T-helper 22 cell (primary cell): ENCODE measurements around the gene IL22RA1.

ENCODE experiments used
- DNase-seq: peaks from one replicate; pipeline ENCODE4 v3.0.0-alpha.2; 2020; ENCODE audit warnings: low read depth

The IL22RA1 gene

DNA sequence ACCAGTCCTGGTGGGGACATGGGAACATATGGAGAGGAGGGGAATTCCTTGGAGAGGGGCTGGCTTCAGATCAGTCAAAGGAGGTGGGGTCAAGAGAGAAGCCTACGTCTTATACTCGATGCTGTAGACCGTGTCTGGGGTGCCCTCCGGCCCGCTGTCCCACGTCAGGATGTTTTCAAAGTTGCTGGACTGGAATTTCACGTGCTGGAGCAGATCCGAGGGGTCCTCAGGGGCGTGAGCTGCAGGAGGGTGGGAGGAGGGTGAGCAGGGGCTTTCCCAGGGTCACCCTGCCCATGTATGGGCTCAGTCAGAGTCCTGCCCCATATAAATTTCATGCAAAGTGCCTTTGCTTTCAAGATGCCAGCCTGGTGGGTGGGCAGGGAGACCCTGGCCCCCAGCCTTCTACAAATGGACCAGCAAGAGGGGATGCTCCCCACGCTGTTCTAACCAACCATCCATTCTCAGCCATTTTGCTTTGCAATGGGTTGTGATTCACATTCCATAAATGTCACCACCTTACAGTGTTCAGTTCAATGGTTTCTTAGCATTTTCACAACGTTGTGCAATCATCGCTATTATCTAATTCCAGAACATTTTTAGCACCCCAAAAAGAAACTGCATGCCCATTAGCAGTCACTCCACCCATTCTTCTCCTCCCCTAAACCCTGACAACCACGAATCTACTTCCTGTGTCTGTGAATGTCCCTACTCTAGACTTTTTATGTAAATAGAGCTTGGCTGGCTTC lies 4.3 kb downstream of the IL22RA1 start:
- no peak for DNase-seq

DNA sequence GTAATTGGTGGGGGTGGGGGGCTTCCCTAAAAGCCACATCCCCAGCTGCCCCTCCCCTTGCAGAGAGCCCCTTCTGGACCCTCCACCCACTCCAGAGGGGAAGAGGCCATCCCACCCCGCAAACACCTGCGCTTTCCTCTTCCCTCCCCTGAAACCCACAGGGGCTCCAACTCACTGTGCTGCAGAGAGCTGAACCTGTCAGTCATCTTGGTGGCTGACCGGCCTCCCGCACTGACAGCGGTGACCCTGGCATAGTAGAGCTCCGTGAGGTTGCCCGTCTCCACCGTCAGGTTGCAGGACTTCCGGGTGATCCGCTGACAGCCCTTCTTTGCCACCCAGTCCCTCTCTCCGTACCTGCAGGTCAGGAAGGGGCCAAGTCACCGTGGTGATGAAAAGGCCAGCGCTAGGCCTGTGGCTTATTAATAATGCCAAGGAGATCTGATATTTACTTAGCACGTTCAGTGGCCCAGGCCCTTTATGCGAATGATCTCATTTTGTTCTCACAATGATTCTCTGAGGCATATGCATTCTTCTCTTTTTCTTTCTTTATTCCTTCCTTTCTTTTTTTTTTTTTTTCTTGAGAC lies 5.9 kb downstream of the IL22RA1 start:
- no peak for DNase-seq

DNA sequence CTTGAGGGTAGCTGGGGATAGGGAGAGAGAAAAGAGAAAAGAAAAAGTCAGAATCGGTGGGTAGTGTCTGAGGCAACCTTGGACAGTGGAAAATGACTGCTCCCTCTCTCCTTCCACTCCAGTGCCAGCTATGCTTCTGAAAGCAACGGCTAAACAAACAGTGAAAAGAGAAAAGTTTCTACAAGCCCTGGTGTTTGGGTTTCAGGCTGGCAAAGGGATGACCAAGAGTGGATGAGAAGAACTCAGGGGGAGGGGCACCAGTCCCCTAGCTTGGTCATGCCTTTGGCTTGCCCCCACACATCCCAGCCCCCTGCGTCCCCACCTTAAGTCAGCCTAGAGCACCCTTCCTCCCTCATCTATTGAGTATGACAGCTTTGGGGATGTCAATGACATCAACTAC lies 8.6 kb downstream of the IL22RA1 start:
- DNase-seq = no peak

DNA sequence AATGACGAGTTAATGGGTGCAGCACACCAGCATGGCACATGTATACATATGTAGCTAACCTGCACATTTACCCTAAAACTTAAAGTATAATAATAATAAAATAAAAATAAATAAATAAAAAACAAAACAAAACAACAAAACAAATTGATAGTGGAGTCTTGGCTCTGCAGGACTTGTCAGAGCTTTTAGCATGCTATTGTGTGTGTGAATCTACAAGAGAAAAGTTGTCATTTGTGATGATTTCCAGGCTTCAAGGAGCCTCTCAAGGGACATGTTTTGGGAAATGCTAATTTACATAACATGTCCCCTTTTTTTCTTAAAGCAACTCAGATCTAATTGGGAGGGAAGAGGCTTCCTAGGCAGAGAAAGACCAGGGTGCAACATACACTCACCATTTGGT lies 9.1 kb downstream of the IL22RA1 start:
- DNase-seq = no peak

DNA sequence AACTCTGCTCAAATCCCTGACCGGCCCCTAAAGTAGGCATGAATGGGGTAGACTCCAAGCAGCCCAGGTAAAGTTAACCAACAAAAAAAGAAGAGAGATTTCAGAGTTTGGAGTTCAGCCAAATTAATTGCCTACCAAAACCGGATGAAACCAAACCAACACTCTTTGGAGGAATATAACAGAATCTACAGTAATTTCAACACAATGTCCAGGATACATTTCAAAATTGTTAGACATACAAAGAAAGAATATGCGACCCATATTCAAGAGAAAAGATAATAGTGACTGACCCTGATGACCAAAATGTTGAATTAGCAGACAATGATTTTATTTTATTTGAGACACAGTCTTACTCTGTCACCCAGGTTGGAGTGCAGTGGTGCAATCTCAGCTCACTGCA lies 12.6 kb downstream of the IL22RA1 start:
- no peak for DNase-seq

DNA sequence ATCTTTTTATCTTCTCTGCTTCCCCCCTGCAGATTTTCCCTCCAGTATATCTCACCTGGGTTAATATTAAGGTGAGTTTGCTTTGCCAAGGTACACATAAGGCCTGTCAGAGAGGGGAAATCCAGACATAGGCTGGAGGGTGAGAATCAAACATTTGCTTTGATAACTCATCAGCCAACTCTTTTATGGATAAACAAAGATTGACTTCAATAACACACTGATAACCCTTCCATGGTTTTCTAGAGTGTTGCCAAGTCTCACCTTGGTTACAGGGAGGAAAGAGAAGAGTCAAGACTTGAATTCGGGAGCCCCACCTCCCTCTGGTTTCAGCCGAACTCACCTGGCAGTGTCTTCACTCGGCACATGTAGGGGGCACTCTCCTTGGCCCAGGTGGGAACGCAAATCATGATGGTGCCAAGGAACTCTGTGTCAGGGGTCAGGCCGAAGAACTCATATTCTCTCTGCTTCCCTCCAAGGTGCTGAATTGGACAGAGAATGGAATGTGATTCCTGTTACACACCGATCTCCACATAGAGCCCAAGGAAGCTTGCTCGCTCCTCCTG lies 15.1 kb downstream of the IL22RA1 start:
- no peak for DNase-seq

DNA sequence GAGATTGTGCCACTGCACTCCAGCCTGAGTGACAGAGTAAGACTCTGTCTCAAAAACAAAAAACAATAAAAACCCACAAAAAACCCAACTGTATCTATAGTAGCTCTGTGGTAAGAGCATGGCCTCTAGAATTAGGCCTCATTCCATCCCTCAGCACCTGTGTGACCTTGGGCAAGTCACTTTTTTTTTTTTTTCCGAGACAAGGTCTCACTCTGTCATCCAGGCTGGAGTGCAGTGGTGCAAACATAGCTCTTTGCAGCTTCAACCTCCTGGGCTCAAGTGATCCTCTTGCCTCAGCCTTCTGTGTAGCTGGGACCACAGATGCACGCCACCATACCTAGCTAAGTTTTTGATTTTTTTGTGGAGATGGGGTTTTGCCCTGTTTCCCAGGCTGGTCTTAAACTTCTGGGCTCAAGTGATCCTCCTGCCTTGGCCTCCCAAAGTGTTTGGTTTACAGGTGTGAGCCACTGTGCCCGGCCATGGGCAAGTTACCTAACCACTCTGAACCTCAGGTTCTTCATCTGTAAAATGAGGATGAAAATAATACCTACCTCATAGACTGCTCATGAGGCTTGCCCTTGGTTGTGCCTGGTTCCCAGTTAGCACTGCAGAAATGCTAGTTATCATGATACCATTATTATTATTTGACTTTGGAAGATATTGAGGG lies 15.7 kb downstream of the IL22RA1 start:
- DNase-seq = no peak

DNA sequence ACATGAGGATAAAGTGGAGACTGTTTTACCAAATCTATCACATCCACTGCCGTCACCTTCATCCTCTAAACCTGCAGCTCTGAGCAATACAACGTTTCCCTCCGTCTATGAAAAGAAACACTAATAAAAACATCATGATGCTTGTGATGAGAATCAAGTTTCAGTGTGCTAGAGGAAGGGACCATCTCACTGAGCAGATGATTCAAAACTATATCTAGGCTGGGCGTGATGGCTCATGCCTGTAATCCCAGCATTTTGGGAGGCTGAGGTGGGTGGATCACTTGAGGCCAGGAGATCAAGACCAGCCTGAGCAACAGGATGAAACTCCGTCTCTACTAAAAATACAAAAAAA lies 16.3 kb downstream of the IL22RA1 start:
- DNase-seq = no peak

DNA sequence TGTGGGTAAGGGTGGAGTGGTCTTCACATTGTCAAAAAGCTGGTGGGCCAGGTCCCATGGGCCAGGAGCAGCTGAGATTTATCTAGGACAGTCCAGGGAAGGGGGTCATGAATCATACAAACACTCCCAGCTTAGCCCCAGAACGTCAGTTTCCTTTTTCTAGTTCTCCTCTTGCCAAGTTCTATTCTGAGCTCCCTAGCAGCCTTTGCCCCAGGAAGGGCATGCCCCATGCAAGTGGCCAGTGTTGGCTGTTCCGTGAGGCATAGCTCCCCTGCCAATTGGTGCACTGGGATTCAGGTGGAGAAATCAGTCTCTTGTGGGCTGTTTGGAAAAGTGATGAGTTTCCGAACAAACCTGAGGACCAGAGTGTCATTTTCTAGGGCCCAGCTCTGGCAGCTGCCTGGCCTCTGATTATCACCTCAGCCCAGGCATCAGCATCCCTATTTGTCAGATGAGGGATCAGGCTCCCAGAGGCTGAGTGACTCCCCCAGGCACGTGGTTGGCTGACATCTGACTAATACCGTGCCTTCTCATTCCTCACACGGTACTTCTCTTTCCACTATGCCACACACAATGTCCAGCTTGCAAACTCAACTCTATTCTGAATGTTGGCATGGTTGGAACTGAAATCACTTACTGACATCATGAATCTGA lies 16.8 kb downstream of the IL22RA1 start:
- DNase-seq = no peak

DNA sequence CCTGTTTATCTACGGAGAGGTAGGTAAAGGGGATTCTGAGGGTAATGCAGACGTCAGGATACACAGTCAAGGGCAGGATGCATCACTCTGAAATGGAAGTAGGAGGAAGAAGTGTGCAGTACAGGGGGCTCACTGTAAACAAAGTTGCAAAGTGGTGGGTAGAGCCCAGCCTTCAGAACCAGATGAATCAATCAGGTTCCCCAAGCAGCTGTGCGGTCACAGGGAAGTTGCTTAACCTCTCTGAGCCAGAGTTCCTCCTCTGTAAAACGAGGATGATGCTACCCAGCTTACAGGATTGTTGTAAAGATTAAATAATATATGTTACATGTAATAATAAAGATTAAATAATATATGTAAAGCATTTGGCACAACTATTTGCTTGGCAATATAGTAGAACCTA lies 17.5 kb downstream of the IL22RA1 start:
- DNase-seq = no peak

DNA sequence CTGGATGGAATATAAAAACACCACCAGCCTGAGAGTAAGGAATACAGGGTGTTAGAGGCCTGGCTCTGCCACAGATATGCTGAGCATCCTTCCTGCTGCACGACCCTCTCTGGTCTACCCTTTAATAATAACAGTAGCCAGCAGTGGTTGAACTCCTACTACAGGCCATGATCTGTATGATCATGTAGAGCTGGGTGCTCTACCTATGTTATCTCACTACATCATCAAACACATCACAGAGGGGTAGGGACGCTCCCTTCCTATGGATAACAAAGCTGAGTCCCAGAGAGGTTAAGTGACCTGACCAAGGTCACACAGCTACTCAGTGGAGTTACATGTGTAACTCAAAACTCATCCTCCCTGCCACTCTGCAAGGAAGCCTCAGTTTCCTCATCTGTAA lies 18.0 kb downstream of the IL22RA1 start:
- no peak for DNase-seq

DNA sequence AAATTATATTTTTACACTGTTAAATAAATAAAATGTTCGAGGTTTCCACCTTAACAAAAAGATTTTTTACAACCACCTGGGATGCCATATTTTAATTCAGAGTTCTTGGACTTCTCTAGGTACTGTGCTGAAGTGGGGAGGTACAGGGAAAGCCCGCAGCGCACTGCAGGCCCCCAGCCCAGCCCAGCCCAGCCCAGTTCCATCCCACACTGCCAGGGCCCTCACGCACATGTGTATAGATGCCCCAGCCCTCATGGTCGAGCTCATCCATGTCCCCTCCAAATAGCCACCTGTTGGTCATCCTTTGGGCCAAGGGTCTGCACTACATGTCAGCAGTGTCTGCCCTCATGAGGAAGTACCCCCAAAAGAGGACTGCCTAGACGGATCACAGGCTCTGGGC lies 19.3 kb downstream of the IL22RA1 start:
- no peak for DNase-seq

DNA sequence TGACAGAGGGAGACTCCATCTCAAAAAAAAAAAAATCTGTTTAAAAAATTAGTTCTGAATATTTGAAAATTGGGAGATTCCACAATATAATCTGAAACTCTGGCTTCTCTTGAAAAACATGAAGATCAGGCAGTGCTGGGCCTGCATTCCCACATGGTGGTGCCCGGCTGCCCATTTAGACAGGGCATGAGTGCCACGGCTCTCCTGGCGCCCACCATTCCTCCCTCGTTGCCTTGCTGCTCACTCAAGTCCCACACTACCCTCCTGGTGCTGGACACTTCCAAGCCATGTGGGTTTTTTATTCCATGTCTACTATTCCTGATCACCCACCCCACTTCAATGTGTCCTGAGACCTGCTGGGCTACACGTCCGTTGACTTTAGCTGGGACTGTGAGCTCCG lies 20.2 kb downstream of the IL22RA1 start:
- no peak for DNase-seq

DNA sequence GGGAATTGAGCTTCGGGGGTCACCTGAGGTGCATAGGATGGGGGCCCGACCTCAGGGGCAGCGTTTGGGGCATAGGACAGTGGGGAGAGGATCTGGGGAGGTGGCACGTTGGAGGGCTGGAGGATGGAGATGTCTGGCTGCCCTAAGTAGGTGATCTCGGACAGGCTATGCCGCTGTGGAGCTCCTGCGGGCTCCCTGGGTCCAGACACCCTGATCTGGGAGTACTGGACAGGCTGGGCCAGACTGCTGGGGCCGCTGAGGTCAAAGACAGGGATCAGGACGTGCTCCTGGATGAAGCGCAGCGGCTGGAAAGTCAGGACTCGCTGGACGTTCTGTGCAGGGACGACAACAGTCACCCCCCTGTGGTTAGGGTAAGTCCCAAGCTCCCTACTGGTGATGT lies 21.5 kb downstream of the IL22RA1 start:
- no peak for DNase-seq

DNA sequence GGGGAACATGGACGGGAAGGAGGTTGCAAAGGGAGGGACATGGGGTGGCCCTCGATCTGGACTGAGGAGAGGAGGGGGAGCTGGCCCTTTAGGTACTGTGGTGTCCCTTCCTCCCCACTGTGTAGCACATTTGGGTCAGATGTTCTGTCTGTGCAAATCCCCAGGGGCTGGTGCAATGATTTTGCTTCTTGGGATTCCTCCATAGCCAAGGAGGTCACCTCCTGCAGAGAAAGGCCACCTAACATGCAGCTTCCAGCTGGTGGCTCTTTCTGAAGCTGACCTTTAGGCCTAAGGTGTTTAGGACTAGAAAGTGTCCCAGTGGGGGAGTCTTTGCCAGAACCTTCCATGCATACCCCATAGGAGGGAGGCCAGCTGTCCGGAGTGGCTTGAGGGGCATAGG lies 22.0 kb downstream of the IL22RA1 start:
- no peak for DNase-seq

DNA sequence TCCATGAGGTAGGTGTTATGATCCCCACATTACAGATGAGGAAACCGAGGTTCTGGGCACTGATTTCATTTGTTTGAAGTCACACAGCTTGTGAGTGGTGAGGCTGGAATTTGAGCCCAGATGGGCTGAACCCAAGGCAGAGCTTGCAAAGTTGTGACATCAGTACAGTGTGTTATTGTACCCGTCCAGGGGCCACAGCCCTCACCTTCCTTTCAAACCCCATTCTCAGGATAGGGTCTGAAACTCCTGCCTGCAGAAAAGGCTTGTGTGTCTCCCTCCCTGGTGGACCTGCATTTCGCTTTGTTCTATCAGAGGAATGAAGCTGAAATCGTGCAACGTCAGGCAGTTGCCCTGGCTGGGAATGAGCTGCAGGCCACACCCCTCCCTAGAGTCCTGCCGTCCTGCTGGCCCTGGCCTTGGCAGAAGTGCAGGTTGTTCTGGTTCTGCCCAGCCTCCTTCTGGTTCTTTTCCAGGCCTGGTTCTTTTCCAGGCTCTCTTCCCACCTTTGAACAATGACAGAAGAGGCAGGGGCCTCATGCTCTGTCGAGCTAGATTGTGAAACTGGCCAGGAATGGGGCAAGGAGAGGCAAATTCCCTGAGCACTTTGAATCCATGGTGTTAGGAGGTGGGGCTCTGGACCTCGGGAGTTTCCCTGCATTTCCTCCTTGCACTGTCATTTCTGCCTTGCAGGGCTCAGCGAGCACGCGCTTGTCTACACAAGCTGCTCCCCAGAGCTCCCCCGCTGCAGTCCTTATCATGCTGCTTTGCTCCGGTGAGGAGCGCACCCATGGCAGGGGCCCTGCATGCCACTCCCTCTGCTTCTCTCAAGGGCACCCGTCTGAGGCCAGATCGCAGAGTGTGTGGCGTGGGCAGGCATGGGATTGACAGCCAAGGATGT lies 22.8 kb downstream of the IL22RA1 start:
- no peak for DNase-seq

DNA sequence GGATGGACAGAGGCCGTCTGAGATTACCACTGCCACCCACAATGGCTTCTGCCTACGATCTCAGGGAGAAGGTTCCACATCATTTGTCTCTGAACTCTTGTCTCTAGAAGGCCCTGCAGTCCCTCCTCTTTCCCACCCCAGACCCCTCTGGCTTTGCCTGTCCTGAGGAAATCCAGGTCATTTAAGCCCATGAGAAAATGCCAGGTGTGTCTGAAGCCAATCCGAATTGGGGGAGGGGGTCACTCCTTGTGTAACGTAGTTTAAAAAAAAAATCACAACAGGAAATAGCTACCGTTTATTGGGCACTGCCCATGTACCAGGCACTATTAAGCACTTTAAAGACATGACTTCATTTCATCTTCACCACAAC lies 23.5 kb downstream of the IL22RA1 start:
- no peak for DNase-seq

DNA sequence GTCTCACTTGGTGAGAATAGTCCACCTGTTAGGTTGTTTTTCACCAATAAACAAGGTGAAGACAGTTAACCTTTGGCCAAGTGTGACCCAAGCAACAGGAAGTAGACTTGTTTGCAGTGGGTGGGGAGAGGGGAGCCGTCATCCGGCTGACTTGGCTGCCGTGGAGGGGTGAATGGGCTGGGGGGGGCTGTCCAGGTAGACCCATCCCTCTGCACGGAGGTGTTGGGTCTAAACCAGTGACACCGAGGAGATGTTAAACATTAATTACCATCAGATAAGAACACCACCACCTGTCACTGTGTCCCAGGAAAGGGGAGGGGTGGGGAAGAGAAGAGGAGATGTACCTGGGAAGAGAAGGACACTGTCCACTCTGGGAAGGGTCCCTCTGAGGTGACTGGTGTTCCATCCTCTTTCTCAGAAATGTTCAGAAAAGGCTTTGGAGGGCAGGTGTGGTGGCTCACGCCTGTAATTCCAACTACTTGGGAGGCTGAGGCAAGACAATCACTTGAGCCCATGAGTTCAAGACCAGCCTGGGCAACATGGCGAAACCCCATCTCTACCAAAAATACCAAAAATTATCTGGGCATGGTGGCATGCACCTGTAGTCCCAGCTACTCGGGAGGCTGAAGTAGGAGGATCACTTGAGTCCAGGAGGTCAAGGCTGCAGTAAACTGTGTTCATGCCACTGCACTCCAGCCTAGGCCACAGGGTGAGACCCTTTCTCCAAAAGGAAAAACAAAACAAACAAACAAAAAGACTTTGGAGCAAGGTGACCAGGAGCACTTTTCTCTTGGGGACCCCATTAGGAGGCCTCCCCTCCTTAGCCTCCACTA lies 24.3 kb downstream of the IL22RA1 start:
- no peak for DNase-seq

DNA sequence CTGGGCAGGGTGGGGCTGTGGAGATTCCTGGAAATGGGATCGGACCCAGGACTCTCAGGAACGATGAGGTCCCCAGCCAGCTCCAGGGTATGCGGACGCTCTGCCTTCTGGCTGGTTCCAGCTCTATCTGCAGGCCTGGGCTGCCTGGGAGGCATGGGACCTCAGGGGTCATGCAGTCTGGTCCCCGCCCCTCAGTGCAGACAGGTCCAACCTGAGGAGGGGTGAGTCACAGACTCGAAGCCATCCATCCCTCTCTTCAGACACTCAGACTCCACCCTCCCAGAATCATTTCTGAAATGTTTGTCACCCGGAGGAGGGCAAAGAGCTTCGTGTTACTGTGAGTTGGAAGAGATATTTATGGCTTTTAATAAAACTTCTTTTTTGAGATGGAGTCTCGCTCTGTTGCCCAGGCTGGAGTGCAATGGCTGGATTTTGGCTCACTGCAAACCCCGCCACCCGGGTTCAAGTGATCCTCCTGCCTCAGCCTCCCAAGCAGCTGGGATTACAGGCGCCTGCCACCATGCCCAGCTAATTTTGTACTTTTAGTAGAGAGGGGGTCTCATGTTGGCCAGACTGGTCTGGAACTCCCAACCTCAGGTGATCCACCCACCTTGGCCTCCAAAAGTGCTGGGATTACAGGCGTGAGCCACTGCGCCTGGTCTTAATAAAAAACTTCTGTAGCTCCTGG lies 25.1 kb downstream of the IL22RA1 start:
- DNase-seq = no peak

DNA sequence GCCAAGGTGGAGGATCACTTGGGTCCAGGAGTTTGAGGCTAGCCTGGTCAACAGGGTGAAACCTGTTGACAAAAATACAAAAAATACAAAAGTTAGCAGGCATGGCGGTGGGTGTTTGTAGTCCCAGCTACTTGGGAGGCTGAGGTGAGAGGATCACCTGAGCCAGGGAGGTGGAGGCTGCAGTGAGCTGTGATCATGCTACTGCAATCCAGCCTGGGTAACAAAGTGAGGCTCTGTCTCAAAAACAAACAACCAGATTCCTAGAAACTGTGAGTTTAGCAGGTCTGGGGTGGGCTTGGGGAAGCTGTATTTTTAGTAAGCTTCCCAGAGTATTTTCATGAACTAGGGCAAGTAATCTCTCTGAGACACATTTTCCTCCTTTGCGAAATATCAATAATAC lies 25.8 kb downstream of the IL22RA1 start:
- DNase-seq = no peak
